Islet precursor cell (in vitro differentiated cells): ENCODE measurements around the gene GPR26.
"Not testable (repeated sequence)": the region's sequence is repeated elsewhere in the genome, so short reads cannot be mapped to it uniquely, and the experiment has no call there.

Experiments
- DNase-seq: peaks from one replicate; pipeline ENCODE4 v3.0.0-alpha.2; 2018

Gene GPR26

DNA sequence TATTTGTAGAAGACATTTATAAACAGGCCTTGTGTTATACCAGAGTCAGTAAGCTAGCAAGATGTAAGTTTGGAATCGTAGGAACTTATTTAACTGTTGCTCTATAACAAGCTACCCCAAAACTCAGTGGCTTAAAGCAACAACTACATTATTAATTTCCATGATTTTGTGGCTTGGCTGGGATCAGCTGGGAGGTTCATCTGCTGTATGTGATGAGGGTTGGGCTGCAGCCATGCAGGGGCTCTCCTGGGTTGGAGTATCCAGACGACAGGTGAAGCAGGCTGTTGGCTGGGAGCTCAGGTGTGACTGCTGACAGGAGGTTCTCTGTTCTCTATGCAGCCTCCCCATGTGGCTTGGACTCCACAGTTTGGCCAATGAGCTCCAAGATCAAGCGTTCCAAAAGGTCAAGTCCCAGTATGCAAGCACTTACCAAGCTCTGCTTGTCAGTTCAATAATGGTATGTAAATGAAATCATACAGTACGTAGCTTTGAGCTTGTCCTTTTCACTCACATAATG, 52.4 kb downstream of the GPR26 start:
- peak; percentile 7 for DNase-seq

DNA sequence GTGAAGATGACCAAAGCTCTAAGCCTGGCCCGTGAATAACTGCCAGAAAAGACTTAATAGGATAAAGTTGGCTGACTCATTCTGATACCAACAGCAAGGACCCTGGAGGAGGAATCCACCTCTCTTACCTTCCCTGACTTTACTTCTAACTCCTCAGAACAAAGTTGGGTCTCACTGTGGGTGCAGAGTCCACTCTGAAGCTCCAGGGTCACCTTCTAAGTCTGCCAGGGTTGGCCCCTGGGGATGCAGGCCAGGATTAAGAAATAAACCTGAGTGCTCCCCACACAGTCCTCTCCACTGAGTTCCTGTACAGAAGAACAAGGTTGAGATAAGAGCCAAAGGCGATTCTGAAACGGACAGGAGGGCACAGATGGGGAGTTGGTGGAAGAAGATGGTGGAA, 54.4 kb downstream of the GPR26 start:
- DNase-seq: peak; percentile 18

DNA sequence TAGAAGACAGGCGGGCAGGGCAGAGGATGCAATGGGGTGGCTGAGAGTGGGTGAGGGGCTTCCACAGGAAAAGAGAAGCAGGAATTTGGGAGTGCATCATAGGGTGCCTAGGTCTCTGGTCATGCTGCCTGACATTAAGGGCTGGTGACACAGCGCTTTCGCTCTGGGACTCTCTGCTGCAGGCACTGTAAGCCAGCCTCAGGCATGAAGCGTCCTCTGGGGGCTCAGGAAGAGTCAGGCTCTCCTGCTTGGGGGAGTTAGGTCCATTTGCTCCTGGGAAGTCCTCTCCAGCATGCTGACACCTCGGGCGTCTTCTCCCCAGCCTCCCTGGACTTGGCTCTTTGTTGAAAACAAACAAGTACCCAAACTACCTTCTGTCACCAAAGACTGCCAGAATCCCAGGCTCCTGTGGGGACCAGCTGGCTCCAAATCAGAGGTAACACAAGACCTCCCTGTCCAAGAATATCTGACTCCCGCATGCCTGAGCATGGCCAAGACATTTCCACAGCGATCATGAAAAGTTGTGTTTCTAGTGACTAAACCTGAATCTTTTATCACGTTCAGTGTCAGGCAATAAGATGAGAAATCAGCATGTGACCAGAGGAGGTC, 55.4 kb downstream of the GPR26 start:
- DNase-seq: peak; percentile 50

DNA sequence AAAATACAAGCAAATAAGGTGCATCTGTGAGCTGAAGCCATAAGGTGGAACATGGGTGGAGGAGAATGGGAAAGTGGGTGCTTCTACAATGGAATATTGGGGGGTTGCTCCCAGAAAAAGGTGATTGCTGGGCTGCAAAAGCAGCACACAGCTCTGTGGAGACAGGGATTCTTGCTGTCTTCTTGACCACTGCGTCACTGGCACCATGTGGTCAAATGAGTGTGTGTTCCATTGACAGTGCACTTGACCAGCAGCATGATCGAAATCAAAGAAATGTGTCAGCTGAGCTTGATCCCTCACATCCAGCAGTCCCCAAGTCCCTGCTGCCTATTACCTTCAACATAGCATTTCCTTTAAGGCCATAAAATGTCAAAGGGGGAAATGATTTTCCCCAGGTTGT, 56.2 kb downstream of the GPR26 start:
- DNase-seq: peak; percentile 13

DNA sequence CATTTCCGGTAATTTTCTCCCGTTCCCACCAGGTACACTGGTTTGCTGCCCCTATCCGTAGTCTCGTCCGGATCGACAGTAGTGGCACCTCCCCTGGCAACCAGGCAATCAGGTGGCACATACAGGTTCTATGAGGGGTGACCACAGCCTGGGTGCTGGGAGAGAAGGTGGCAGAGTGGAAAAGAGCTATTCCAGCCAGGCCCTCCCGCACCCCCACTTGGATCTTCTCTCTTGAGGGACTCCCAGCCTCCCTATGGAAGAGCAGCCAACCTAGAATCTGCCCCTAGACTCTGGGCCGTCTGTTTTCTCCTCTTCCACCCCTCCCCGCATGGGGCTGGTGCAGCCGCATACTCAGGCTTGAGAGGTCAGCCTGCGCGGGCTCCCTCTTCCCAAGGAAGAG, 58.6 kb downstream of the GPR26 start:
- DNase-seq: peak; percentile 43

DNA sequence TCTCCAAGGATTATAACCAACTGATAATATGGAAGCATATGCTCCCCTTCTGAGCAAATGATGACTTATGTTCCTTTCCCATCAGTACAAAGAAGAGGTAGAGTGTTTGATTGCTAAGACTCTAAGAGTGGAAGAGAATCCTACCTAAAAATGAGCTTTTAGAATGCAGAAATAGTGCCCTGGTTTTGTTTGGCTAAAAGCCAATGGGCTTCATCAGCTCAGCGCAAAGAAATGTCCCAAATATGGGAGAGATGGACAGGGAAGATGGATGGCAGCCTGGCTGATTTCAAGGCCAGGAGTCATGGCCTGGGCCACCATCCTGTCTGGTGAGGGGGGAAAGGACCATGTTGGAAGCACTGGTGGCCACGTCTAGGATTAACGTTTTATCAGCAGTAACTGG, 60.2 kb downstream of the GPR26 start:
- DNase-seq: no peak

DNA sequence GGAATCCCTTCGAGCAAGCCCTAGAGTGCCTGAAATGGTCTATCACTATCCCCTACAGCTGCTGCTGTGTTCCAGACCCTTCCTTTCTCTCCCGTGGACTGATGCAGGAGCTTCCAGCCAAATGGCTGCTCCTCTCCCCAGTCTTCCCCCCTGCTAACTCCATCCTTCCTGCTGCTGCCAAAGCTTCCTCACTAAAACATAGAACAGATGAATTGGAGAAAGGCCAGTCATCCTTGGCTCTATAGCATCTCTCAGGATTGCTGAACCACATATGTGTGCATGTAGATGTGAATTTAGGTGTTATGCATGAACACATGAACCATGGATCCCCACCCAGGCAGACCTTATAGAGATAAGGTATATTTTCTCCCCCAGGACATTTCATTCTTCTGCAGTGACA, 60.7 kb downstream of the GPR26 start:
- peak; percentile 35 for DNase-seq

DNA sequence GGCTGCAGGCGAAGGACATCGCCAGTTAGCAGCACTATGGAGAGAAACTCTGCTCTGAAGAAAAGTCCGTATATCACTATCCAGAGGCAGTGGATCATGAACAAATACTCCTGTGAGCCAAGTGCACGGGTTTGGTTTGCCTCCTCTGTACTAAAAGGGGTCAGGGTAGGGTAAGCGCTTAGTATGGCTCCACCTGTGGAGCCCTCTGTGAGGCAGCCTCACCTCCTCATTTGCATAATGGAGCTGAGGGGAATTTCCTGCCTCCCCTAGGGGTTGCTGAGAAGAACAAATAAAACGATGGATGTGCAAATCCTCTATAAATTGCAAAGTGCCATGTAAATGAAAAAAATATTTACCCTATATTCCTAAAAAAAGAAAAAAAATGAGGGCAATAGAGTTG, 63.4 kb downstream of the GPR26 start:
- no peak for DNase-seq

DNA sequence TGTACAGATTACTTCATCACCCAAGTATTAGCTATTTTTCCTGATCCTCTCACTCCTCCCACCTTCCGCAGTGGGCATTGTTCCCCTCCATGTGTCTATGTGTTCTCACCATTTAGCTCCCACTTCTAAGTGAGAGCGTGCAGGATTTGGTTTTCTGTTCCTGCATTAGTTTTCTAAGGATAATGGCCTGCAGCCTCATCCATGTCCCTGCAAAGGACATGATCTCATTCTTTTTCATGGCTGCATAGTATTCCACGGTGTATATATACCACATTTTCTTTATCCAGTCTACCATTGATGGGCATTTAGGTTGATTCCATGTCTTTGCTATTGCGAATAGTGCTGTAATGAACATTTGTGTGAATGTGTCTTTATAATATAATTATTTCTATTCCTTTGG, 70.8 kb downstream of the GPR26 start:
- not testable (repeated sequence) for DNase-seq

DNA sequence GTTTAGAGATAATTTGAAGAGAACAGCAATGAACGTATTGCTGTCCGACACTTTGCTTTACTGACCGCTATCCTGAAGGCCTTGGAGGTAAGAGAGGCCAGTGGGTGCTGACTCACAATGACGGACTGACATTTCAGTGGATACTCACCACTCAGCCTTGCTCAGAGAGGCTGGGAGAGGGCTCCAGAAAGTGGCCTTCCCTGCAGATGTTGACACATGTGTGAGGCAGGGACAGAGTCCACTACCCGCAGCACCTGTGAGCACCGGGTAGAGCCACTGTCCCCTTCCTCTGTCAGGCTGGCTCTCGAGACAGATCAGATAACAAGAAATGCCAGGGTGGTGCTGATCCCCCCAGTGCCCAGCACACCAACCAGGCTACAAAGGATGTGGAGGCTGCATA, 75.0 kb downstream of the GPR26 start:
- DNase-seq: peak; percentile 70

DNA sequence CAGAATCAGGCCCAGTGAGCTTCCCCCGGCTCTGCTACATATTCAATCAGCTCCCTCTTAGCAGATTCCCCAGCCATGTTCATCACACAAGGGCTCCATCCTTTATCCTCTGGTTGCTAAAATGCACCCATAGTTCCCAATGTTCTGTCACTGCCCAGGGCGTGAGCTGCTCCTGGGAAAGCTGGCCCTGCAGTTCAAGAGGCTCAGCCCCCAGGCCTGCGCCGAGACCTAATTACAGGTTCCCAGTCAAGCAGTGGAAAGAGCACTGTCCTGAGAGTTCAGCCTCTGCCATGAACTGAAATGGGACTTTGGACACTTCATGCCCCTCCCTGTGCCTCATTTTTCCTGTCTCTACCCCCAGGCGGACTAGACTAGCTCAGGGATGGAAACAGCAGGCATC, 75.6 kb downstream of the GPR26 start:
- peak; percentile 57 for DNase-seq

DNA sequence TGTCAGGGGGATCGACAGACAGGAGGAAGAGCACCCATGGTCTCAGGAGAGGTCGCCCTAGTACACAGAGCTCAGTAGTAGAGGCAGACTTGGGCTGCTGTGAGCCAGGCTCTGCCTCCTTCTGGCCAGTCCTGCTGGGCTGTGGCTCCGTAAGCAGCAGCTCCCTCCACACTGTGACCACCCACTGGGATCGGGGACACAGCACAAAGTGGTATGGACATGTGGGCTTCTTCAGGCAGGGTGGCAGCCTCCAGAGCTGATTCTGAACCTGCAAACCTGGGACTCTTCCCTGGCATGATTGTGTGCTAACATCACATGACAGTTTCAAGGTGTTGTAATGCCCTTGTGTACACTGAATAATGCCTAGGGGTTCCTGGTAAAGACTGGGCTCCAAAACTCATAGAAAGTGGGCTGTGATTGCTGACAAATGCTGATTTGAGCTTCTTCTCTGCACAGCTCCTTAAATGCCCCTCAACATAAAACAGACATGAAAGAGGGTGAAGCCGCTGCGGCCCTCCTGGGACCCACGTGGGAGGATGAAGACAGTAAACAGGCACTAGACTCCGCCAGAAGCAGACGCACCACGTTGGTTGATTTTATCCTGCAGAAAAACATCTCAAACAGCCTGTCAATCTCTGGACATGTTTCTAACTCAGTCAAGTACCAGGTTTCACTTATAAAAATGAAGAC, 76.7 kb downstream of the GPR26 start:
- DNase-seq: peak; percentile 55

DNA sequence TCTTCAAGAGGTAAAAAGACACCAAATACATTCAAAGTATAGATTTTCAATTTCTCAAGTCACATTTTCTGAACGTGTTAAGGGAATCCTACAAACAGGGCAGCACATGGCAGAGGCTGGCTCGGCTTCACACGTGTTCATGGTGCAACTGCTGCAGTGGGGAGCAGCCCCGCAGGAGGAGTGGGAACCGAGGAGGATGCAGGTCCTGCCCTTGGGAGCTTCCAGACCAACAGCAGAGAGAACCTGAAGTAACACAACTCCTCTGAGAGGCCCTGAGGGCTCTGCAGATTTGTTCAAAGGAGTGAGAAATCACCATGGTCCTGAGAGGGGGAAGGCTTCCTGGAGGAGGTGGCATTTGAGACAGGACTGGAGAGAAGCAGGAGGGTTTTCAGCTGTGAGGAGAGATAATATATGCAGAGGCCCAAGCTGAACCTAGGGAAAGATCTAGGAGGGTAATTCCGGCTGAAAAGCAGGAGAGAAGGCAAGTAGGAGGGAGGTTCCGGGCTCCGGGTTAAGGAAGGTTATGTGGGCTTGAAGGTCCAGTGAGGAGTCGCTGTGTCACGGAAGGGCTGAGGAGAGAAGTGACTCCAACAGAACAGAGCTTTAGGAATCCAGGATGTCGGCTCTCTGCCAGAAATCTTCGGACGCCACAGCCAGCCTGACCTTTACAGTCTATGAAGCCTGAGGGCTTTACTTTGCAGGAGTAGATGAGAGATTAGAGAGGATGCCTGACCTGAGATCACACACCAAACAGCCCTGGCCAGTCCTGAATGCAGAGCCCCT, 77.5 kb downstream of the GPR26 start:
- peak; percentile 93 for DNase-seq

DNA sequence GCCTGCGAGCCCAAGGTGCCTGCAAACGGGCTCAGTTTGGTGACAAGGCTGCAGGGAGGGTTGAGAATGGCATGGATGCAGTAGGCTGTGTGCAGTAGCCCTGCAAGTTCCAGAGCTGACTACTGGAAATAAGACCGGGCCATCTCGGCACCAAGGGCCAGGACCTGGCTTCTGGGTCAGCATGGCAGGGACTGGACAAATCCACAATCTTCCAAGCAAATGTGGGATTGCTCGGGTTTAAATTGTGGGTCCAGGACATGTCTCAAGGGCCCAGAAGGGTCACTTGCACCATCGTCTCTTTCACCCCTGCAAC, 78.0 kb downstream of the GPR26 start:
- no peak for DNase-seq
